Gastroesophageal sphincter (tissue), 3 donors: ENCODE results near the gene GRIK2.

ENCODE experiments used
- EP300 ChIP-seq: sonication (generic); formaldehyde crosslinking; IDR thresholded peaks from one replicate; pipeline ENCODE4 v1.6.1; 2017; ENCODE audit warnings: antibody characterized with exemption, mild to moderate bottlenecking
- POLR2A ChIP-seq, 2 donors: fragments of 450-650 bp; IDR thresholded peaks; one replicate each; pipeline ENCODE4 v1.6.1; 2017; ENCODE audit warnings: antibody characterized with exemption in 2 of 2, mild to moderate bottlenecking in 2 of 2, moderate library complexity in 1 of 2
- TF ChIP-seq, protein P1 (sequence below), 4 experiments: fragments of 200-600 bp in 2 of 4; fragments of 450-650 bp in 2 of 4; sonication (generic) in 1 of 4; IDR thresholded peaks; one replicate each; pipeline ENCODE4 v1.5.1; 2017 to 2019; ENCODE audit warnings: antibody characterized with exemption in 4 of 4, mild to moderate bottlenecking in 2 of 4, moderate library complexity in 2 of 4

- TF ChIP-seq, protein P1, sequence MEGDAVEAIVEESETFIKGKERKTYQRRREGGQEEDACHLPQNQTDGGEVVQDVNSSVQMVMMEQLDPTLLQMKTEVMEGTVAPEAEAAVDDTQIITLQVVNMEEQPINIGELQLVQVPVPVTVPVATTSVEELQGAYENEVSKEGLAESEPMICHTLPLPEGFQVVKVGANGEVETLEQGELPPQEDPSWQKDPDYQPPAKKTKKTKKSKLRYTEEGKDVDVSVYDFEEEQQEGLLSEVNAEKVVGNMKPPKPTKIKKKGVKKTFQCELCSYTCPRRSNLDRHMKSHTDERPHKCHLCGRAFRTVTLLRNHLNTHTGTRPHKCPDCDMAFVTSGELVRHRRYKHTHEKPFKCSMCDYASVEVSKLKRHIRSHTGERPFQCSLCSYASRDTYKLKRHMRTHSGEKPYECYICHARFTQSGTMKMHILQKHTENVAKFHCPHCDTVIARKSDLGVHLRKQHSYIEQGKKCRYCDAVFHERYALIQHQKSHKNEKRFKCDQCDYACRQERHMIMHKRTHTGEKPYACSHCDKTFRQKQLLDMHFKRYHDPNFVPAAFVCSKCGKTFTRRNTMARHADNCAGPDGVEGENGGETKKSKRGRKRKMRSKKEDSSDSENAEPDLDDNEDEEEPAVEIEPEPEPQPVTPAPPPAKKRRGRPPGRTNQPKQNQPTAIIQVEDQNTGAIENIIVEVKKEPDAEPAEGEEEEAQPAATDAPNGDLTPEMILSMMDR (IDR thresholded peaks at IDR 0.05) = no peak
- TF ChIP-seq POLR2A (IDR thresholded peaks at IDR 0.05) (no peak), EP300 (no peak)
These were observed 72.4 kb downstream of the GRIK2 start for GRCh38 chr6:101465863-101466262.
